NCI-H69 (cell line): Measurements from ENCODE around the gene GCC1.
"Not testable (repeated sequence)": the region's sequence is repeated elsewhere in the genome, so short reads cannot be mapped to it uniquely, and the experiment has no call there.

Source experiments
- DNase-seq: peaks from one replicate; lab custom pipeline; 2025; lab: John Stamatoyannopoulos, UW

Gene GCC1

DNA sequence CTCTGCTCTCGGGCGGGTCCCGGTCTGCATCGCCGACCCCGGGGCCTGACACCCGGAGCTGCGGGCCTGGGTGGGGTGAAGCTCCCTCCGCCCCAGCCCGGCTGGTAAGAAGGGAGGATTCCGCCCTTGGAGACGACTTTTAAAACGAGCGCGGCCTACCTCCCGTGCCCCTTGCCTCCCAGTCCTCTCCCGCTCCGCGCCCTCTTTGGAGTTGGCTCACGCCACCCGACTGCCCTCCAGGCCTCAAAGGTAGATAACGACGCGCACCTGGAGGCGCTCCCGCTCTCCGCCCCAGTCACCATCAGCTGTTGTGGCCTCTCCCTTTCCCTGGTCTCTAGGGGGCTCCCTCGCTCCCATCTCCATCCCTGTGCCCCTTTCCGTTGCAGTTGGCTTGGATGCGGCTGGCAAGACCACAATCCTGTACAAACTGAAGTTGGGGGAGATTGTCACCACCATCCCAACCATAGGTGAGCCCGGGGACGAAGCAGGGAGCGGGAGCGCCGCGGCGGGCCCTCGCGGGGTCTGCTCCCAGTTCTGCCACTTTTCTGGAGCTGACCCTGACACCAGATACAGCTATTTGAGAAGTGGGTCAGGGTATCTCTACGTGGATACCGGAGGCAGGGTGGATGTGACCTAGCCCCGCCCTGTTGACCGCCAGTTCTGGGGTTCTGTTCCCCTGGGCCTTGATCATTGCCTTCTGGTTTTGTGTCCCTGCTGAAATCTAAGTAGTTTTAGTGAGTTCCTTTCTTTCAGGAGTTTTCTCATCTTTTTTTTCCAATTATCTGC is 3.5 kb upstream of the GCC1 start:
- peak; percentile 90 for DNase-seq

DNA sequence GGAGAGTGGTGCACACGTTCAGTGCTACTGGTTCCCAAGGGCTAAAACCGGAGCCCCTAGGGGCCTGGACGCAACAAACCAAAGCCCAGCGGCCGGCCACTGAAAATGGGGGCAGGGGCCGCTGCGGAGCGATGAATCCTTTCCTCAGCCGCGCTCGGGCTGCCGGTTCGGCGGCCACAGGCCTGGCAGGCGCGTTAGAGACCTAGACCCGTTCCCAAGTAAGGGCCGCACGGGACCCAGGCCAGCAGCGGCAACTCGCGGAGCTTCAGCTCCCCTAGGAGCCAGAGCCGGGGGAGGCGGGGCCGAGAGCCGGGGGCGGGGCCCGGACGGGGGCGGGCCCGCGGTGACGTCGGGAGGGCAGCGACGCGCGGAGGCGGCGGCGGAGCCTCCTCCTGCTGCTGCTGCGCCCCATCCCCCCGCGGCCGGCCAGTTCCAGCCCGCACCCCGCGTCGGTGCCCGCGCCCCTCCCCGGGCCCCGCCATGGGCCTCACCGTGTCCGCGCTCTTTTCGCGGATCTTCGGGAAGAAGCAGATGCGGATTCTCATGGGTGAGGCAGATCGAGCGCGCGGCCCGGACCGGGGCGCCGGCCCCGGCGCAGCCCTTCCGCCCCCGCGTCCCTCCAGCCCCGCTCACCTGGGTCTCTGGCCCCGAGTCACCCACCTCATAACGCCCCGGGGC is 2.8 kb upstream of the GCC1 start, which contains the start of gene ARF5:
Gene ARF5 (plus strand): TSS at position 393 of the 678 bp plus-strand sequence. CDS start 88 bp downstream, at position 481.
- DNase-seq = peak; percentile 95

DNA sequence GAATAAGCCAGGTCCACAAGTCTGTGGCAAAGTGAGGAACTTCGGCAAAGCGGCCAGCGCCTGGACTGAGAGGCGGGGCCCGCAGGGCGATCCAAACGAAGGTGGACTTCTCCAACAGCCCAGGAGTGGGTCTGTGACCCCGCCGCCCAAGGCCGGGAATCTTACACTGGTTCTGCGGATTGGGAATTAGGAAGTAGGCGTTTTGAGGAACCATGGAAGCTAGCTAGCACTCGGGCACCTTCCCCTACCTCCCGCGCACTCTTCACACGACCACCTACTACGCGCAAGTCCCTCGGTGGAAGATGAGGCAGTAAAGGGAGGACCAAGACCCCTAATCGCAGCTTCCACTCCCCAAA is 2.2 kb upstream of the GCC1 start:
- DNase-seq = no peak

DNA sequence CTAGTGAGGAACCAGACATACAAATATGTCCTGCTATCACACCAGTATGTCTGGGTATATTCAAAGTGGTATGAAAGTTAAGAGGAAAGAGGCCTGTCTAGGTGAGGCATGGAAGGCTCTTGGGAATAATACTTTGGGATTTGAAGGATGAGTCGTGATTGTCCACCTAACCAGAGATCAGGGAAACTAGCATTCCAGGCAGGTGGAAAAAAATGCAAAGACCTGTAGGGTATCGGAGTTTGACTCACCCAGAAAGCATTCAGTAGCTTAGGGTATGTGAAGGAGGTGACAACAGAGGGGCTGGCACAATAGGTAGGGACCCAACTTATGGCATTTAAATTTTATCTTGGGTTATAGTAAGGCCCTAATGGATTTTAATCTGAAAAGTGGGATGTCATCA is 950 bp upstream of the GCC1 start:
- DNase-seq = no peak

DNA sequence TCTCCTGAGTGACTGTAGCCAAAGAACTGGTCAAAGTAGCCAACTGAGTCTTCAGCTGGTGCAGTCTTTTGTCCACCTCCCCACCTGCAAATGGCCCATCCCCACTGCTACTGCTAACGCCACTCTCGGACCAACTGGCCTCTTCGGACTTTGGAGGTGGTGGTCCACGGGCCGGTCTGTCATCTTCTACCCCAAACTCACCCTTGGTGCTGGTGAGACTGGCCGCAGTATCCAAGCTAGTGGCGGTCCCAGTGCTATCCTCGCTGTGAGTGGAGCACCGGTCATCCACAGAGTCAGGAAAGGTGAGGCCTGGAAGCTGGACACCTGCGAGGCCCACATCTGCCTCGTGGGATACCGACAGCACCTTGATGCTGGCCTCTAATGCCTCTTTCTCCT is 750 bp downstream of the GCC1 start:
- DNase-seq = no peak

DNA sequence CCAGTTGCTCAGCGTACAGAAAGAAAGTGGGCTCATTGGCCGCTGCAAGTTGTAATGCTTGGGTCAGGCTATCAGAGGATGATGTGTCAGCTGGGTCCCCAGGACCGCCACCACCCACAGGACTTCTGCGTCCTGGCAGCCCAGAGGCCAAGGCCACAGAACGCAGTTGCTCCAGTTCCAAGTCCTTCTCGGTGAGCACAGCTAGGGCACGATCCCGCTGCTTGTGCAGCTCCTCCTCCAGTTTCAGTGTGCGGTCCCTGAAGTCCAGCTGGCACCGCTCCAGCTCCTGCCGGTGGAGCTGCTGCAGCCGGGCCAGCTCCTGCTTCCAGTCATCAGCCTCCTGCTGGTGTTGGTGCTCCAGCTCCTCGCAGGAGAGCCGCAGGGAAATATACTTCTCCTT is 3.0 kb downstream of the GCC1 start:
- DNase-seq = no peak

DNA sequence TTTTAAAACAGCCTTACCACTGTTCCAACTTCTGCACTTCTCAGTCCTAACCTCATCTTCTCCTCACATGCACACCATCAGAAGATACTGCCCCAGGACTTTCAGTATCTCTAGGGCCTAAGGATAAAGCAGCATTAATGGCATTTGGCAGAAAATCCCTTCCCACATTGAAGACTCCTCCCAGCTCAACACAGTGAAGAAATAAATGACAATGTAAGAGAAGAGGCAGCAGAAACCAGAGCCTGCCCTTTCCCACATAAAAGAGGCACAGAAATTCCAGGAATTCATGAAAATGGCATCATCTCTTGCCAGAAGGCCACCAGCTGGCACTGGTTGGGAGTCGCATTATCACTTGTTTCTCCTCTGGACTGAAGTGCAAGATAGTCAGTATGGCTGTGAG is 3.7 kb downstream of the GCC1 start:
- DNase-seq = no peak

DNA sequence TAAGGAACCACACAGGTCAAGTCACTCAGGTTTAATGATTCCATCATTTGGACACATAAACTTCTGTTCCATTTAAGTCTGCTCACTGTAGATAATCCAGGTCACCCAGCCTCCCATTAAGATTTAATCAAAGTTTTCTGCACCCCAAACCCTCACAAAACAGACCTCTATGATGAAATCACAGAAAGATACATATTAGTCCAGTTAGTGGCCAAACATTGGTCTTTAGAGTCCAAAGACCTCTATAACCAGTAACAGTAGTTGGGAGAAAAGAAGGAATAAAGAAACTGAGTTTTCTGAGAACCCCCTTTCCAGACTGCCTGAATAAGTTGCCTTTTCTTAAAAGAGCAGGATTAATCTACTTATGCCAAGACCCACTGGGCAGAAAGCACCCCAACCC is 4.8 kb downstream of the GCC1 start:
- DNase-seq = no peak

DNA sequence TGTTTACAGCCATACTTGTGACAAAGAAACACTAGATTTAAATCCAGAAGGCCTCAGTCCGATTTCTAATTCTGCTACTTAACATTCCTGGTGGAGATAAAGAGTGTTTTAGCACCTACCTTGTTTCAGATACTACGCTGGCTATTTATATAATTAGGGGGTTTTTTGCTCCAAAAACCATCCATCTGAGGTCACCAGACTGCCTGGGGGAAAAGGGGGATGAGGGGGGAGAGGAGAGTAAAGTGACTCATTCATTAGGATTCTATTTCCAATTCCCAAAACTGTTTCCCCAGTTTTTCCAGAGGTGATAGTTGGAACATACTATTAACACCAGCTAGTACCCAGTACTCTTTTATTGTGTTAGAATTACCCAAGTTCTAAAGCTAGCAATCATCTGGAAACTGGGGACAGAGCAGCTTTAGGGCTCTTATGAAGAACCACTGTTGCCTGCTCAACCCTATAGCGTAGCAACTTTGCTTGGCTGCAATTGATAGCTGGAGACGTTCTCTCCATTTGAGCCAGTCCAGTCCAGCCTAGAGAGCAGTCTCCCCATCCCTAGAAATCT is 6.6 kb downstream of the GCC1 start:
- DNase-seq = peak; percentile 33

DNA sequence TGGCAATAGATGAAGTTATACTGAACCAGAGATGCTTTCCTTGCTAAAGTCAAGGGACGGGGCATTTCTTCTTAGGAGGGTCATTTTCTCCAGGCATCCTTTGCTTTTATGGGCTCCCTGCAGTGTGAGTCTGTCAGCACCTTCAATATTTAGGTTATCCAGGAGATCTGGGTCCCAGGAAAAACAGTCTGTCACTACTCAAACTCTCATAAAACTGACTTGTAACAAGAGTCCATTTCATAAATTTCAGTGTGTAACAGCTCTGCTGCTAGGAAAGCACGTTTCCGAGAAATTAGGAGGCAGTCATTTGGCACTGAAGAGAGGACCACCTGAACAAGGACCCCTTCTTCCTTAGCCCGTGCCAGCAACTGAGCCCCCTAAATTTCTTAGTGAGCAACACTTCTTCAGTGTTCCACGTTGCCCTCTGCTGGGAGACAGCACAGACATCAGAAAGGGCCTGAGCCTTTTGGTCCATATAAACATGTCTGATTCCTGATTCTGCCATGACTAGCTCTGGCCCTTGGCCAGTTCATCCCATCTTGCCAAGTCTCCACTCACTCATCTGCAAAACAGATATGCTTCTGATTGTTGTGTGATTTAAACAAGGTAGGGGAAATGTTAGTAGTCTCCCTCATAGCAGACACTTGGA is 7.2 kb downstream of the GCC1 start:
- DNase-seq = peak; percentile 53

DNA sequence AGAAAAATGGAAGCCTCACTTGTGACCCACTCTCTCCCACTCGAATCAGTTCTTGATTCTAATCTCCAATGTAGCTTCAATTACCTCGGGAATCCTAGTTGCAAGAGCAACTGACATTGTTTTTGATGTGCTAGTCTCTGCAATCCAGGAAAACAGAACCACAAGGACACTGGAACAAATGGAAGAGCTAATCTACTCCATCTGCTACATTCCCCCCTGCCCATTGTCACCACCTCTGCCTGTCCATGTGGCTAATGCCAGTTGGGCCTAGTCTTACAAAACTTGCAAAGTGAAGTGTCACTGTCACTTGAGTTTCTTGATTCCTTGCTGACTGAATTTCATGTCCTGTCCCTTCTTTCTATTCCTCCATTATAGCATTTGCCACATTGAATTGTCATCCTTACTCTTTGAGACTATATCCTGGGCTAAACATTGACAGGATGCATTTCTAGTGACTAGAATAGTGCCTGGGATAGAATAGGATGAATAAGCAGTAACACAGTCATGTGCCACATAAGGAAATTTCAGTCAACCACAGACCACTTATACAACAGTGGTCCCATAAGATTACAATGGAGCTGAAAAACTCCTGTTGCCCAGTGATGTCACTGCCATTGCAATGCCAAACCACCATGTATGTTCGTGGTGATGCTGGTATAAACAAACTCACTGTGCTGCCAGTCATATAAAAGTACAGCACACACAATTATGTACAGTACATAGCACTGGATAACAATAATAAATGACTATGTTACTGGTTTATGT is 13.5 kb downstream of the GCC1 start:
- DNase-seq = no peak

DNA sequence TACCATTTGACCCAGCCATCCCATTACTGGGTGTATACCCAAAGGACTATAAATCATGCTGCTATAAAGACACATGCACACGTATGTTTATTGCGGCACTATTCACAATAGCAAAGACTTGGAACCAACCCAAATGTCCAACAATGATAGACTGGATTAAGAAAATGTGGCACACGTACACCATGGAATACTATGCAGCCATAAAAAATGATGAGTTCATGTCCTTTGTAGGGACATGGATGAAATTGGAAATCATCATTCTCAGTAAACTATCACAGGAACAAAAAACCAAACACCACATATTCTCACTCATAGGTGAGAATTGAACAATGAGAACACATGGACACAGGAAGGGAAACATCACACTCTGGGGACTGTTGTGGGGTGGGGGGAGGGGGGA is 17.4 kb downstream of the GCC1 start:
- not testable (repeated sequence) for DNase-seq

DNA sequence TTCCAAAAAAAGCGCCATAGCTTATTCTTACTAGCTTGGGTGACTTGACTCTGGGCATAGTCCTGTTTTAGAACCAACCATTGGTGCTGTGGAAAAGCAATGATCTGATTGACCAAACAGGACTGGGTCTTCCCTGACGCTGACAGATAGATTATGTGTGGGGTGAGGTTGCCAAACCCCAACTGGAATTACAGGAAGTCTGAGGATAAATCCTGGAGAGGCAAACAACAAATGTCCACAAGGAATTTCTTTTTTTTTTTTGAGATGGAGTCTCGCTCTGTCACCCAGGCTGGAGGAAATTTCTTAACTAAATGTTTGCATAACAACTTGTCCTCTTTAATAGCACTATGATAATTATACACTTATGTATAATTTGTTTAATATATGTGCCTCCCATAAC is 19.2 kb downstream of the GCC1 start:
- peak; percentile 42 for DNase-seq

DNA sequence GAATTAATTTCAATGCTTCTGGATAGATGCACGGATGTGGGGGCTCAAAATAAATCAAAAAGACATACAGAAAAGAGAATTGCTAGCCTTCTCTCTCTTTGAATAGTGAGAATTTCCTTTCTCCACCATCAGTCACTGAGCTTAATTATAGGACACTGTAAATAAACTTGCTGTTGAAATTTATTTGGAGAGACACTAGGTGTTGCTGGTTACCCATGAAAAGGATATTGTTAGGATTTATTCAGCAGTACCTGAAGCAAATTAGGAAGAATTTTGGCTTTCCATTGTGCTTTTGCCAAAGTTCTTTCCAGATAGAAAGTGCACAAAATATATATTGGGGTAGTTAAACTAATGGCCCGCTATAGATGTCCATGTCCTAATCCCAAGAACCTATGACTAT is 27.6 kb downstream of the GCC1 start:
- peak; percentile 30 for DNase-seq

DNA sequence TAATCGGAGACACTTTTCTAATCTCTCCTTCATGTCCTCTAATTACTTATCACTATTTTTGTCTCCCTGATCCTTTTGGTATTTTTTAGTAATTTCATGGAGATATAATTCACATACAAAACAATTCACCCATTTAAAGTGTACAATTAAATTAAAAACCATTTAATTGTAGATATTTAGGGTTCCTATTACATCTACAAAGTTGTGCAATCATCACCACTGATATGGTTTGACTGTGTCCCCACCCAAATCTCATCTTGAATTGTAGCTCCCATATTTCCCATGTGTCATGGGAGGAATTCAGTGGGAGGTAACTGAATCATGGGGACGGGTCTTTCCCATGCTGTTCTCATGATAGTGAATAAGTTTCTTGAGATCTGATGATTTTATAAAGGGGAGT is 29.0 kb downstream of the GCC1 start:
- no peak for DNase-seq

DNA sequence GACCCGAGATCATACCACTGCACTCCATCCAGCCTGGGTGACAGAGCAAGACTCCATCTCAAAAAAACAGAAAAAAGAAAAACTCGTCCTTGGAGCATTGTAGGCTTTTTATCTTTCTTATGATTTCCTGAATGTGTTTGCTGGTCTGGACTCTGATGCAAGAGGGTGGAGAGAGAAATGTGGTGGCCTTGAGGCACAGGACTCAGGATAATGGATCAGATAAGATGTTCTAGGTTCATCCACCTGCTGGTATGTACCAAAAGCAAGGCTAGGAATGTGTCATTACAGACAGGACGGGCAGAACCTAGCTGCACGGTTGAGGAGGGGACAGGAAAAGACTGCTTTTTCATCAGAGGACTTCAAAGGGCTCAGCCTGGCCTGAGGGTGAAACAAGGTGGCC is 33.5 kb downstream of the GCC1 start:
- no peak for DNase-seq

DNA sequence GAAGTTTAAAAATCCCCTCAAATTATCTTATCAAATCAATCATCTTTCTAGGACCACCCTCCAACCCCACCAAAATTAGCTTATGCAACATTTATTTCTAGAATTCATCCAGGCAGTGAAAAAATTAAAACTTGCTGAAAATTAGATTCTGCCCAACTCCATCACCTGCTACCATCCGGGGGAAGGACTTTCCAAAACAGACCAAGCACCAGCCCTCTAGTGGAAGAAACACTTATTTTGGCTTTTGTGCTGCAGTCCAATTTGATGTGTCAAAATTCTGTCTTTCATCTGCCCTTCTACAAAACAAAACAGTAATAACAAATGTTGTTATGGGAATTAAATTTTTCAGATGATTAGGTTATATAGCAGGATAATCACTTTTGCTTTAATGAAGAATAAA is 35.1 kb downstream of the GCC1 start:
- DNase-seq = peak; percentile 11

DNA sequence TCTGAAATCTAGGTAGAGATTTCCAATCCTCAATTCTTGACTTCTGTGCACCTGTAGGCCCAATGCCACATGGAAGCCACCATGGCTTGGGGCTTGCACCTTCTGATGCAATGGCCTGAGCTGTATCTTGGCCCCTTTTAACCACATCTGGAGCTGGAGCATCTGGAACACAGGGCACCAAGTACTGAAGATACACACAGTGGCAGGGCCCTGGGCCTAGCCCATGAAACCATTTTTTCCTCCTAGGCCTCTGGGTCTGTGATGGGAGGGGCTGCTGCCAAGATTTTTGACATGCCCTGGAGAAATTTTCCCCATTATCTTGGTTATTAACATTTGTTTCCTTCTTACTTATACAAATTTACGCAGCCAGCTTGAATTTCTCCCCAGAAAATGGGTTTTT is 39.1 kb downstream of the GCC1 start:
- no peak for DNase-seq

DNA sequence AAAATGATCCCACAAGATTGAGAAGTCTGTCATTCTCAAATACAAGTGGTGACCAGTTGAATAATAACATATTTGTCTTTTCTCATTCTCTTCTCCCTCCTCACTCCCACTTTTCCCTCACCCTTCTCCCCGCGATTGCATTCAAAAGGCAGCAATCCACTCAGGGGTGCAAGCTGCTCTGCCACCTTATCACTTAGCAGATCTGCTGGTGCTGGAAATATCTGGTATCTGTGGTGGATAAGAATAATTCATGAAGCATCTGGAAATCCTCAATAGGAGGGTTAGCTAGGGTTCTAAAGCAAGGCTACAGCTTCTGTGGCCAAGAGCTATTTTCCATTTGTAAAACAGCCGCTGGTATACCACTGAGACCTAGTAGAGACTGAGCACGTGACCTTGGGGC is 43.8 kb downstream of the GCC1 start:
- no peak for DNase-seq

DNA sequence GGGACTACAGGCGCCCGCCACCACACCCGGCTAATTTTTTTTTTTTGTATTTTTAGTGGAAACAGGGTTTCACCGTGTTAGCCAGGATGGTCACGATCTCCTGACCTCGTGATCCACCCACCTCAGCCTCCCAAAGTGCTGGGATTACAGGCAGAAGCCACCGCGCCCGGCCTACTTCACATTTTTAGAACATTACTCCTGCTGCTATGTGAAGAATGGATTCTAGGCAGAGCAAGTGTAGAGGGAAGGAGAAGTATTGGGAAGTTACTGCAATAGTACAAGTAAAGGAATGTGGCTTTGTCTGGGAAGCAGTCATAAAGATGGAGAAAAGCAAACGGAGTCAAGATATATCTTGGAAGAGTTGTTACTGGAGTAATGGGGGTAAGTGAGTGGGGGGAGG is 44.9 kb downstream of the GCC1 start:
- not testable (repeated sequence) for DNase-seq

DNA sequence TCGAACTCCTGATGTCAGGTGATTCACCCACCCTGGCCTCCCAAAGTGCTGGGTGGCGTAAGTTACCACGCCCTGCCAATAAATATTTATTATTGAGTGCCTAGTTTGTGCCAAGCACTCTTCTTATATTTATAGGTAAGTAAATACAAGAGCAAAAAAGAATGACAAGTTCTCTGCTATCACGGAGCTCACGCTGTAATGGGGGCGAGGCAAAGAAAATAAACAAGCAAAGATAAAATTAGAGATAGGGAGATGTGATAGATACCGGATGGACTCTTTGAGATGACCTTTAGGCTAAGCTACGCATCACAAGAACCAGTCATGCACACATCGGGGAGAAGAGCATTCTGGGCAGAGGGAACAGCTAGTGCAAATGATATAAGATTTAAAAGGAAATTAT is 46.3 kb downstream of the GCC1 start:
- DNase-seq = no peak

DNA sequence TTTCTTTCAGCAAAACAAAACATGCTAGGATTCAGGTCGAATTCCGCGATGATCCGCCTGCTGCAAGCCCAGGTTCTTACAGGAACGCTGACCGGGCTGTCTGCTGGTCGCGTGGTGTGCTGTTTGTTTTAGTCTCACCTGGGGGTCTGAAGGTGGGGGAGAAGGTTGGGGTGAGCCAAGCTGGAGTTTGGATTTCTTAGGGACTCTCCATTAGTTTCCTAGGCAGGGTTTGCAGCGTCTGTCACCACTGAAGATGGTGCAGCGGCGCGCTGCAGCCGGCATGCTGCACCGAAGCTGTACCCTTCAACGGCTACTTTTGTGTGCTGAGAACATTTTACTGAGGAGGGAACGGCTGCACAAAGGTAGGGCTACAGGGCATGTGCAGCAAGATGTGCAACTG is 48.7 kb downstream of the GCC1 start:
- DNase-seq = peak; percentile 44
